GM12878 (cell line): ENCODE results near the gene CMTM2. TPM values are rescaled to one million over a fixed set of nuclear protein-coding genes. Genes with fewer than 3 reads are reported as not detected.

Experiments used
- BCL11A ChIP-seq: IDR thresholded peaks from 2 replicates; pipeline ENCODE4 v1.6.1; 2011; ENCODE audit warnings: low read depth, low read length
- BHLHE40 ChIP-seq, 2 experiments: fragments of 450-650 bp in 1 of 2; IDR thresholded peaks; 2 replicates each; pipeline ENCODE4 v1.6.1; 2011 to 2017; ENCODE audit warnings: low read depth in 2 of 2, borderline replicate concordance in 1 of 2, improper control_type of control experiment in 1 of 2, low read length in 1 of 2, mild to moderate bottlenecking in 1 of 2
- BMI1 ChIP-seq: fragments of 450-650 bp; IDR thresholded peaks from 2 replicates; pipeline ENCODE4 v1.6.1; 2016; ENCODE audit warnings: mild to moderate bottlenecking, moderate library complexity, borderline replicate concordance
- CTCF ChIP-seq, 3 experiments: IDR thresholded peaks in 2 of 3; conservative IDR thresholded peaks in 1 of 3; 2 replicates each; pipeline ENCODE4 v1.5.1; 2011; ENCODE audit warnings: low read depth in 3 of 3, low read length in 3 of 3, mild to moderate bottlenecking in 3 of 3, control low read depth in 2 of 3, moderate library complexity in 2 of 3, inconsistent platforms in 1 of 3, mixed read lengths in 1 of 3; ENCODE audit not compliant: control insufficient read depth in 2 of 3, insufficient read depth in 1 of 3; ENCODE audit errors: extremely low read depth in 1 of 3
- CUX1 ChIP-seq: IDR thresholded peaks from 2 replicates; pipeline ENCODE4 v1.6.1; 2012; ENCODE audit warnings: improper control_type of control experiment, low read depth, low read length; ENCODE audit not compliant: insufficient replicate concordance
- GATAD2B ChIP-seq: fragments of 450-650 bp; conservative IDR thresholded peaks from 2 replicates; pipeline ENCODE4 v1.6.1; 2017; ENCODE audit warnings: low read depth, mild to moderate bottlenecking, moderate library complexity
- HCFC1 ChIP-seq: fragments of 150-350 bp; IDR thresholded peaks from 2 replicates; pipeline ENCODE4 v1.6.1; 2014; ENCODE audit warnings: low read length
- IRF4 ChIP-seq: IDR thresholded peaks from 2 replicates; pipeline ENCODE4 v1.6.1; 2011; ENCODE audit warnings: low read depth, low read length
- IRF5 ChIP-seq: fragments of 450-650 bp; IDR thresholded peaks from 2 replicates; pipeline ENCODE4 v1.6.1; 2017; ENCODE audit warnings: borderline replicate concordance
- LARP7 ChIP-seq: fragments of 450-650 bp; IDR thresholded peaks from 2 replicates; pipeline ENCODE4 v1.6.1; 2017; ENCODE audit warnings: mild to moderate bottlenecking
- NKRF ChIP-seq: fragments of 450-650 bp; conservative IDR thresholded peaks from 2 replicates; pipeline ENCODE4 v1.6.1; 2017; ENCODE audit warnings: mild to moderate bottlenecking, moderate library complexity
- PKNOX1 ChIP-seq: fragments of 450-650 bp; IDR thresholded peaks from 2 replicates; pipeline ENCODE4 v1.6.1; 2016; ENCODE audit warnings: mild to moderate bottlenecking
- RUNX3 ChIP-seq: IDR thresholded peaks from 2 replicates; pipeline ENCODE4 v1.6.1; 2012; ENCODE audit warnings: low read length, inconsistent platforms
- USF1 ChIP-seq: IDR thresholded peaks from 2 replicates; pipeline ENCODE4 v1.6.1; 2011; ENCODE audit warnings: borderline replicate concordance, low read depth, mild to moderate bottlenecking, moderate library complexity, mixed read lengths, low read length; ENCODE audit not compliant: insufficient read depth; ENCODE audit errors: extremely low read length
- ZSCAN29 ChIP-seq: fragments of 450-650 bp; IDR thresholded peaks from 2 replicates; pipeline ENCODE4 v1.6.1; 2017; ENCODE audit warnings: mild to moderate bottlenecking, moderate library complexity
- polyA plus RNA-seq, 11 experiments: library from polyadenylated mRNA; depleted of rRNA in 4 of 11; unstranded in 6 of 11; stranded (reverse) in 5 of 11; fragments of >200 nt; fragmentation: Nextera tagmentation in 4 of 11; fragmentation: Illumina TruSeq in 1 of 11; extraction: Ambion mirVana in 4 of 11; extraction: Trizol in 1 of 11; gene quantifications; 1 replicate in 1 of 11; 2 replicates in 10 of 11; pipeline versions ENCODE4 v1.2.1 to v1.2.3, GENCODE V29; 2011 to 2016; ENCODE audit warnings: inconsistent platforms in 2 of 11, missing spikeins in 2 of 11, low read depth in 1 of 11
- total RNA-seq, 4 experiments: library from RNA; depleted of rRNA in 3 of 4; stranded (reverse); fragments of >200 nt in 3 of 4; fragmentation: Illumina TruSeq in 1 of 4; extraction: Trizol in 1 of 4; gene quantifications; 2 replicates each; pipeline versions ENCODE4 v1.2.1 to v1.2.3, GENCODE V29; 2013 to 2021

CMTM2 gene
- total and polyA plus RNA-seq, 10 of the 15 experiments (the other 5 are each of a cell fraction or from before 2014, with no cell fraction given), result 0.26 to 0.34 TPM; not detected in 8

GRCh38 chr16:66549284-66550131, 29.8 kb upstream of the CMTM2 start, which contains the start of gene TK2 (continued):
- TF ChIP-seq IRF5, result peak; percentile 27; the same call in 1 of the 2 replicates
- peak; percentile 90 for TF ChIP-seq GATAD2B
- no peak for TF ChIP-seq CUX1
- no peak for TF ChIP-seq PKNOX1
- TF ChIP-seq BHLHE40 (IDR thresholded peaks at IDR 0.05; ENCODE audit: borderline replicate concordance in 1 of 2, low read depth in 2 of 2, low read length in 1 of 2), result peak in 1 of 2 experiments; percentile 34; a peak in 1 of 4 replicates
- no peak for TF ChIP-seq USF1
- TF ChIP-seq CTCF (IDR thresholded peaks at IDR 0.05 in 2 of 3, conservative IDR thresholded peaks at IDR 0.05 in 1 of 3; ENCODE audit: control insufficient read depth in 2 of 3, extremely low read depth in 1 of 3, insufficient read depth in 1 of 3, low read depth in 3 of 3, low read length in 3 of 3), result peak in 2 of 3 experiments; percentile 15 to 19; a peak in 1 of 6 replicates
- 0 out of 2 replicates have a peak, but pooled peaks have one; percentile 13 for TF ChIP-seq ZSCAN29
- TF ChIP-seq BCL11A, result no peak
- TF ChIP-seq NKRF, result peak; percentile 75
- TF ChIP-seq RUNX3, result peak; percentile 78
- TF ChIP-seq BMI1, result no peak
- TF ChIP-seq HCFC1, result no peak
- TF ChIP-seq LARP7, result peak; percentile 60
- no peak for TF ChIP-seq IRF4
